GM13976 (cell line): ENCODE results near the gene C16orf46.

ENCODE experiments used
- DNase-seq: peaks from one replicate; pipeline ENCODE4 v3.0.0; 2012; ENCODE audit warnings: low spot score
- CTCF ChIP-seq: IDR thresholded peaks from 2 replicates; pipeline ENCODE4 v1.5.1; 2012; ENCODE audit warnings: borderline replicate concordance, mild to moderate bottlenecking; ENCODE audit not compliant: insufficient read depth; ENCODE audit errors: extremely low read depth, missing control alignments, control extremely low read depth
- in situ Hi-C: fragments of 300-500 bp; cut with MboI; formaldehyde crosslinking; loops from one replicate; pipeline ENCODE4 v1.12.0; 2022; ENCODE audit warnings: low sequenced_read_pairs, mixed read lengths, inconsistent platforms; ENCODE audit not compliant: unreplicated experiment

C16orf46 gene

GRCh38 chr16:81018496-81018895, 58.5 kb downstream of the C16orf46 start:
- DNase-seq, result no peak
- TF ChIP-seq CTCF, result no peak
- in situ Hi-C loops, result no loop called here

- TF ChIP-seq CTCF, result no peak
- no peak for DNase-seq
- in situ Hi-C loops, result no loop called here
Observed at GRCh38 chr16:81014672-81015071, 62.4 kb downstream of the C16orf46 start.

GRCh38 chr16:81012974-81013373, 64.1 kb downstream of the C16orf46 start:
- no peak for TF ChIP-seq CTCF
- in situ Hi-C loops, result no loop called here
- no peak for DNase-seq
